ENCODE measurements around the gene DISP3.

Gene DISP3

DNA sequence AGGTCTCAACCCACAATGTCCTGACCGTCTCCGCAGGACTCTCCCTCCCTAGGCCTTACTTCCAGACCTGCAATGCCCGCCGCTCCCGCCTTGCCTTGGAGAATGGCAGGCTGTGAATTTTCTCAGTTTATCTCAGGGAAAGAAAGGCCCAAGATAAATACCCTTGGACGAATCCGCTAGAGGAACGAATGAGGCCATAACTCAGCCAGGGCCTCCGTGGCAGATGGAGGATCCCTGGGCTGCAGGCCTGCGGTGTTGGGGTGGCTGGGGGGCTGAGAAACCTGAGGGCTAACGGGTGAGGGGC, 29.9 kb upstream of the DISP3 start:
- Histone ChIP-seq H3K27ac (no peak overlapping the region), H3K9me3 (no peaks in the 10 kb centered on the region), H3K27me3 (peaks cover 3% of the 10 kb centered on the region), H3K36me3 (no peaks in the 10 kb centered on the region), H3K4me1 (ENCODE audit: control insufficient read depth in 1 of 2, insufficient read depth in 1 of 2, low read depth in 1 of 2, low read length in 1 of 2) (no peaks in the 10 kb centered on the region), H3K4me3 (ENCODE audit: low read depth in 1 of 2, low read length in 1 of 2) (no peak overlapping the region)
- TF ChIP-seq, protein P1, sequence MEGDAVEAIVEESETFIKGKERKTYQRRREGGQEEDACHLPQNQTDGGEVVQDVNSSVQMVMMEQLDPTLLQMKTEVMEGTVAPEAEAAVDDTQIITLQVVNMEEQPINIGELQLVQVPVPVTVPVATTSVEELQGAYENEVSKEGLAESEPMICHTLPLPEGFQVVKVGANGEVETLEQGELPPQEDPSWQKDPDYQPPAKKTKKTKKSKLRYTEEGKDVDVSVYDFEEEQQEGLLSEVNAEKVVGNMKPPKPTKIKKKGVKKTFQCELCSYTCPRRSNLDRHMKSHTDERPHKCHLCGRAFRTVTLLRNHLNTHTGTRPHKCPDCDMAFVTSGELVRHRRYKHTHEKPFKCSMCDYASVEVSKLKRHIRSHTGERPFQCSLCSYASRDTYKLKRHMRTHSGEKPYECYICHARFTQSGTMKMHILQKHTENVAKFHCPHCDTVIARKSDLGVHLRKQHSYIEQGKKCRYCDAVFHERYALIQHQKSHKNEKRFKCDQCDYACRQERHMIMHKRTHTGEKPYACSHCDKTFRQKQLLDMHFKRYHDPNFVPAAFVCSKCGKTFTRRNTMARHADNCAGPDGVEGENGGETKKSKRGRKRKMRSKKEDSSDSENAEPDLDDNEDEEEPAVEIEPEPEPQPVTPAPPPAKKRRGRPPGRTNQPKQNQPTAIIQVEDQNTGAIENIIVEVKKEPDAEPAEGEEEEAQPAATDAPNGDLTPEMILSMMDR (IDR thresholded peaks at IDR 0.05) = no peak

DNA sequence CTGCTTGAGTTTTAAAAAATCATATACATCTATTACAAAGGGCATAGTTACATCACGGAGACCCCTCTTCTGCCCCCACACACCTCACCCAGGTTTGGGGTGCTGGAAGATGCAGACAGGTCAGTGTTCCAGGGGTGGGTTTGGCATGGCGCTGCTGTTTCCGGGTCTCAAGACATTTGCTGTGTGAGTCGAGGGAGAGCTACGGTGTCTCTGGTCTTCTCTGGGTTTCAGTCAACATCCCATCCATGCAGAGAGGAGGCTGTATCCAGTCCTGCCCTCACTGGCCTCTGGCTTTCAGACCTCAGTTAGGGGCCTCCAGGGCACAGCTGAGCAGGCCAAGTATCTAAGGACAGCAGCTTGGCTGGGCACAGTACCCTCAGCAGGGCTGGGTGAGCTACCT, 28.6 kb upstream of the DISP3 start:
- no peaks in the 10 kb centered on the region for H3K9me3 ChIP-seq
- peaks cover 3% of the 10 kb centered on the region for H3K27me3 ChIP-seq
- H3K4me1 ChIP-seq (ENCODE audit: control insufficient read depth in 1 of 2, insufficient read depth in 1 of 2, low read depth in 1 of 2, low read length in 1 of 2) = no peaks in the 10 kb centered on the region
- TF ChIP-seq, protein P1 (IDR thresholded peaks at IDR 0.05) = no peak
- no peak overlapping the region for H3K4me3 ChIP-seq (ENCODE audit: low read depth in 1 of 2, low read length in 1 of 2)
- H3K27ac ChIP-seq = no peak overlapping the region
- H3K36me3 ChIP-seq = no peaks in the 10 kb centered on the region

DNA sequence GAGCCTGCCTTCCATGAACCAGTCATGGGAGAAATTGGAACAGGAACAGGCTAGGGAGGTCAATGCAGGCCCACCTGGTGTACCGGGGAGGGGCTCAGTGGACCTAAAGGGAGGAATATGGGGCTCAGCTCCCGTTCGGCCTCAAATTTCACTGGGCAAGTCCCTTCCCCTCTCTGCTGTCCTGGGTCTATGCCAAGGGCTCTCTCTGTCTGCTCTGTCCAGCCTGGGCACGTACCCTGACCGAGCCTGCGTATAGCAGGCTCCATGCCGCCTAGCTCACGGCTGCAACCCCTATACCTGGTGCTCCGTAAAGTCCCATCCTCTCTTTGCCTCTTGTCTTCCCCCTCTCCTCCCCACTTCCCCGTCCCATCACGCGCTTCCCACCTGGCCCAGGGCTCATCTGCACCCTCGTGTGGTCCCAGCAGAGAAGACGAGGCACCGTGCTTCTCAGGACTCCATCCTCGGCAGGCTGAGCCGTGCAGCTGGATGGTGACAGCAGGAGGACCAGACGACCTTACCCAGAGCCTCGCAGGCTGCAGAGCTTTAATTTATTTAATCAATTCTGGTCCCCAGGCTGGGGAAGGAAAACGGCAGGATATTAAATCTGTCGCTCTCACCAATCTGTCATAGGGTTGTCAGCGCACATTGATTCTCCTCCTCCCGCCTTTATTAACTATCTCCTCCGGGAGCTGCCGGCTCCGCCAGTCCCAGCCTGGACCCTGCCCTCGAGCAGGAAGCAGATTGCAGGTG, 25.0 kb upstream of the DISP3 start:
- Histone ChIP-seq H3K9me3 (no peaks in the 10 kb centered on the region), H3K36me3 (no peaks in the 10 kb centered on the region), H3K27ac (no peak overlapping the region), H3K27me3 (peaks cover 8% of the 10 kb centered on the region), H3K4me3 (ENCODE audit: low read depth in 1 of 2, low read length in 1 of 2) (no peak overlapping the region), H3K4me1 (ENCODE audit: control insufficient read depth in 1 of 2, insufficient read depth in 1 of 2, low read depth in 1 of 2, low read length in 1 of 2) (no peaks in the 10 kb centered on the region)
- TF ChIP-seq, protein P1 (IDR thresholded peaks at IDR 0.05) = no peak

DNA sequence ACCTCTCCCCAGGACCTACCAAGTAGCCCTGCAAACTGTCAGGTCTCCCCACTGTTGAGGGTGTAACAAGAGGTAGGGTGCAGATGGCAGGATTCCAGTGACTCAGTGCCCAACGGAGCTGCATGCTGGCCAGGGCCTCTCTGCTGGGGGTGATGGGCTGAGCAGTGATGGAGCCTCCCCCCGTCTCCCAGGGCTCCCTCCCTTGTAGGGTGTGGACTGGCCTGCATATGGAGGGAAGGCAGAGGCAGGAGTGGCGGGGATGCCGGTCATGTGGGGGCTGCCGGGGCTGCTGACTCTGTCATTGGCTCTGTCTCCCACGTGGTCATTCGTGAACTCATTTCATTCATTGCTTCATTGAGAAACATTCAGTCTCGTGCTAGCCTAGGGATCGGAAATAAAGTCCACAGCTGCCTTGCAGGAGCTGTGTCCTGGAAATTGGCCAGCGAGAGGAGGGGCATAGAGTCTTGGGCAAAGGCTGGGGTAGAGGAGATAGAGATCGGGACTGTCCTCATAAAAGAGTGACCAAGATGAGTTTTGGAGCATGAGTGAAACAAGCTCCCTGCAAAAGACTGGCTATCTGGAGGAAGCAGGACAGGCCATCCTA, 22.9 kb upstream of the DISP3 start:
- Histone ChIP-seq H3K4me3 (ENCODE audit: low read depth in 1 of 2, low read length in 1 of 2) (no peak overlapping the region), H3K9me3 (no peaks in the 10 kb centered on the region), H3K27ac (no peak overlapping the region), H3K4me1 (ENCODE audit: control insufficient read depth in 1 of 2, insufficient read depth in 1 of 2, low read depth in 1 of 2, low read length in 1 of 2) (no peaks in the 10 kb centered on the region), H3K27me3 (peaks cover 18% of the 10 kb centered on the region), H3K36me3 (no peaks in the 10 kb centered on the region)
- TF ChIP-seq, protein P1 (IDR thresholded peaks at IDR 0.05) = no peak

DNA sequence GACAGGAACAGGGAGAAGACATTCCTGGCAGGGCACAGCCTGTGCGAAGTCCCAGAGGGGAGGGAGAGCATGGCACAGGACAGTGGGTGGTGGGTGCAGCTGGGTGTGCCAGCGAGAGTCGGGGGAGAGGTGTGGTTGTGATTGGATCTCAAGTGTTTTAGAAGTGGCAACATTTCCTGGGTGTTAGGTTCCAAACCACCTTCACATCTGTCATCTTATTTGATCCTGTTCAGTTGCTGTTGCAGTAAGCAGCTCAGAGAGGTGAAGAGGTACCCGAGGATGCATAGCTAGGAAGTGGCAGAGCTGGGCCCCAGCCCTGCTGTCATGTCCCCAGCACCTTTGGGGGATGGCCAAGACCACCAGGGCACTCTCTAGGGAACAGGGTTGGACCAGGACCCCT, 22.0 kb upstream of the DISP3 start:
- H3K27ac ChIP-seq = no peak overlapping the region
- no peak overlapping the region for H3K4me3 ChIP-seq (ENCODE audit: low read depth in 1 of 2, low read length in 1 of 2)
- H3K27me3 ChIP-seq = peaks cover 18% of the 10 kb centered on the region

More for the DNA sequence above, 22.0 kb upstream of the DISP3 start:
- TF ChIP-seq, protein P1 (IDR thresholded peaks at IDR 0.05) = no peak
- Histone ChIP-seq H3K4me1 (ENCODE audit: control insufficient read depth in 1 of 2, insufficient read depth in 1 of 2, low read depth in 1 of 2, low read length in 1 of 2) (no peaks in the 10 kb centered on the region), H3K9me3 (no peaks in the 10 kb centered on the region), H3K36me3 (no peaks in the 10 kb centered on the region)

Data from neutrophil (primary cell).